Tibial nerve (tissue), 4 donors: ENCODE measurements around the gene P2RY11.

Experiments
- CTCF ChIP-seq, 5 experiments: fragments of 200-600 bp in 3 of 5; fragments of 450-650 bp in 2 of 5; sonication (generic) in 3 of 5; IDR thresholded peaks; one replicate each; pipeline ENCODE4 v1.5.1; 2016 to 2019; ENCODE audit warnings: antibody characterized with exemption in 5 of 5, mild to moderate bottlenecking in 3 of 5, moderate library complexity in 2 of 5
- EP300 ChIP-seq, 2 donors: sonication (generic); formaldehyde crosslinking; IDR thresholded peaks; one replicate each; pipeline ENCODE4 v1.6.1; 2017; ENCODE audit warnings: antibody characterized with exemption in 2 of 2, mild to moderate bottlenecking in 1 of 2
- POLR2A ChIP-seq, 2 donors: fragments of 450-650 bp; IDR thresholded peaks; one replicate each; pipeline ENCODE4 v1.6.1; 2017; ENCODE audit warnings: antibody characterized with exemption in 2 of 2, mild to moderate bottlenecking in 2 of 2, moderate library complexity in 2 of 2

DNA sequence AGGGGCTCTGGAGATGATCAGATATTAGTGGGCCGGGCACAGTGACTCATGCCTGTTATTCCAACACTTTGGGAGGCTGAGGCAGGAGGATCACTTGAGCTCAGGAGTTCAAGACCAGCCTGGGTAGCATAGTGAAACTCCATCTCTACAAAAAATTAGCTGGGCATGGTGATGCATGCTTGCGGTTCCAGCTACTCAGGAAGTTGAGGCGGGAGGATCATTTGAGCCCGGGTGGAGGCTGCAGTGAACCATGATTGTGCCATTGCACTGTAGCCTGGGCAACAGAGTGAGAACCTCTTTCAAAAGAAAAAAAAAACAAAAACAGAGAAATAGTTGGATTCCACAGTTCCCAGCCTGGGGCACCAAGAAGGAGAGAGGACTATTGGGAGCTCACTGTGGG lies 43.3 kb upstream of the P2RY11 start:
- TF ChIP-seq CTCF (IDR thresholded peaks at IDR 0.05) (no peak), EP300 (IDR thresholded peaks at IDR 0.05) (no peak), POLR2A (IDR thresholded peaks at IDR 0.05) (no peak)
